Measurements from ENCODE around the gene CTDSPL. TPM values are rescaled to one million over a fixed set of nuclear protein-coding genes. Genes with fewer than 3 reads are reported as not detected.

Gene CTDSPL
- total and polyA plus RNA-seq, 2 of the 13 experiments (the other 11 are each of a cell fraction or from before 2014, with no cell fraction given), result 26.1 to 142 TPM

DNA sequence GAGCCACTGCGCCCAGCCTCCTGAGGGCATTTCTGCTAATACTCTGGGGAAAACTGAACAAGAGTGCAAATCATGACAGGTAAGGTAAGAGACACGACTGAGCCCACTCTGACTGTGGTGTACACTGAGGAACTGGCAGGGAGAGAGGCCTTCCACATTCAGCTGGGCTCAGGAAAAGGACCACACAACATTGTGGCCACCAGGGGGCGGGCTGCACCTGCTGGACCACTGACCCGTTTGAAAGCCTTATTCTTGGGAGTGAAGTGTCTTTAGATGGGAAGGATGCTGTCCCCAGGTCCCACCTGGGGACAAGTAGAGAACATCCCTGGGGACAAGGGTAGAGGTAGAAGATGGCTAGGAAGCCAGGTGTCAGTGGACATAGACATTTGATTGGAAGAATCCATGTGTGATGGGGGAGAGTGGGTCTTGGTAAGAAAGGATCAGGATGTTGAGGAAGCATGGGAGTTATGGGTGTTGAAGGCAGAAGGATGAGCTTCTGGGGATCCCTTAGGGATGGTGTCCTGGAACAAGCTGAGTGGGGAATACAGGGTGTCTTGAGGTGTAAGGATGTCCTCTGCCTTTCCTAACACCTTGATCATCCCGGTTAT is 6.2 kb upstream of the CTDSPL start (continued):
- TF ChIP-seq, protein P1, sequence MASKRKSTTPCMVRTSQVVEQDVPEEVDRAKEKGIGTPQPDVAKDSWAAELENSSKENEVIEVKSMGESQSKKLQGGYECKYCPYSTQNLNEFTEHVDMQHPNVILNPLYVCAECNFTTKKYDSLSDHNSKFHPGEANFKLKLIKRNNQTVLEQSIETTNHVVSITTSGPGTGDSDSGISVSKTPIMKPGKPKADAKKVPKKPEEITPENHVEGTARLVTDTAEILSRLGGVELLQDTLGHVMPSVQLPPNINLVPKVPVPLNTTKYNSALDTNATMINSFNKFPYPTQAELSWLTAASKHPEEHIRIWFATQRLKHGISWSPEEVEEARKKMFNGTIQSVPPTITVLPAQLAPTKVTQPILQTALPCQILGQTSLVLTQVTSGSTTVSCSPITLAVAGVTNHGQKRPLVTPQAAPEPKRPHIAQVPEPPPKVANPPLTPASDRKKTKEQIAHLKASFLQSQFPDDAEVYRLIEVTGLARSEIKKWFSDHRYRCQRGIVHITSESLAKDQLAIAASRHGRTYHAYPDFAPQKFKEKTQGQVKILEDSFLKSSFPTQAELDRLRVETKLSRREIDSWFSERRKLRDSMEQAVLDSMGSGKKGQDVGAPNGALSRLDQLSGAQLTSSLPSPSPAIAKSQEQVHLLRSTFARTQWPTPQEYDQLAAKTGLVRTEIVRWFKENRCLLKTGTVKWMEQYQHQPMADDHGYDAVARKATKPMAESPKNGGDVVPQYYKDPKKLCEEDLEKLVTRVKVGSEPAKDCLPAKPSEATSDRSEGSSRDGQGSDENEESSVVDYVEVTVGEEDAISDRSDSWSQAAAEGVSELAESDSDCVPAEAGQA (IDR thresholded peaks at IDR 0.05; ENCODE audit: low read depth), result no peak
- TF ChIP-seq, protein P1 (CRISPR knock-in tag; IDR thresholded peaks at IDR 0.05; ENCODE audit: borderline replicate concordance), result no peak
- no peak for TF ChIP-seq PAWR (CRISPR knock-in tag; IDR thresholded peaks at IDR 0.05; ENCODE audit: borderline replicate concordance)
- TF ChIP-seq TGIF2 (CRISPR knock-in tag; IDR thresholded peaks at IDR 0.05), result 0 out of 2 replicates have a peak, but pooled peaks have one; percentile 45
- TF ChIP-seq, protein P2, sequence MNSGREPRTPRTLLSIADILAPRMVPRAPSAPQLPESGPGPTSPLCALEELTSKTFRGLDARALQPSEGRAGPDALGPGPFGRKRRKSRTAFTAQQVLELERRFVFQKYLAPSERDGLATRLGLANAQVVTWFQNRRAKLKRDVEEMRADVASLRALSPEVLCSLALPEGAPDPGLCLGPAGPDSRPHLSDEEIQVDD (CRISPR knock-in tag; IDR thresholded peaks at IDR 0.05; ENCODE audit: borderline replicate concordance), result no peak
- TF ChIP-seq ZNF75D (CRISPR knock-in tag; IDR thresholded peaks at IDR 0.05; ENCODE audit: borderline replicate concordance), result no peak
- TF ChIP-seq, protein P3, sequence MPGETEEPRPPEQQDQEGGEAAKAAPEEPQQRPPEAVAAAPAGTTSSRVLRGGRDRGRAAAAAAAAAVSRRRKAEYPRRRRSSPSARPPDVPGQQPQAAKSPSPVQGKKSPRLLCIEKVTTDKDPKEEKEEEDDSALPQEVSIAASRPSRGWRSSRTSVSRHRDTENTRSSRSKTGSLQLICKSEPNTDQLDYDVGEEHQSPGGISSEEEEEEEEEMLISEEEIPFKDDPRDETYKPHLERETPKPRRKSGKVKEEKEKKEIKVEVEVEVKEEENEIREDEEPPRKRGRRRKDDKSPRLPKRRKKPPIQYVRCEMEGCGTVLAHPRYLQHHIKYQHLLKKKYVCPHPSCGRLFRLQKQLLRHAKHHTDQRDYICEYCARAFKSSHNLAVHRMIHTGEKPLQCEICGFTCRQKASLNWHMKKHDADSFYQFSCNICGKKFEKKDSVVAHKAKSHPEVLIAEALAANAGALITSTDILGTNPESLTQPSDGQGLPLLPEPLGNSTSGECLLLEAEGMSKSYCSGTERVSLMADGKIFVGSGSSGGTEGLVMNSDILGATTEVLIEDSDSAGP (CRISPR knock-in tag; IDR thresholded peaks at IDR 0.05; ENCODE audit: borderline replicate concordance), result 0 out of 2 replicates have a peak, but pooled peaks have one; percentile 32
- TF ChIP-seq ZKSCAN8 (CRISPR knock-in tag; IDR thresholded peaks at IDR 0.05; ENCODE audit: borderline replicate concordance), result no peak
- TF ChIP-seq SALL2 (CRISPR knock-in tag; IDR thresholded peaks at IDR 0.05), result no peak
- TF ChIP-seq GZF1 (CRISPR knock-in tag; IDR thresholded peaks at IDR 0.05), result no peak
- TF ChIP-seq HMG20B (CRISPR knock-in tag; conservative IDR thresholded peaks at IDR 0.05), result no peak
- 0 out of 2 replicates have a peak, but pooled peaks have one; percentile 28 for TF ChIP-seq GABPB1 (CRISPR knock-in tag; IDR thresholded peaks at IDR 0.05)
- no peak for TF ChIP-seq SNAPC2 (CRISPR knock-in tag; IDR thresholded peaks at IDR 0.05)
- no peak for TF ChIP-seq CAMTA2 (CRISPR knock-in tag; IDR thresholded peaks at IDR 0.05; ENCODE audit: borderline replicate concordance)
- no peak for TF ChIP-seq ZNF839 (CRISPR knock-in tag; IDR thresholded peaks at IDR 0.05; ENCODE audit: borderline replicate concordance)
- TF ChIP-seq ZNF83 (CRISPR knock-in tag; IDR thresholded peaks at IDR 0.05; ENCODE audit: borderline replicate concordance), result no peak
- TF ChIP-seq ZSCAN9 (CRISPR knock-in tag; IDR thresholded peaks at IDR 0.05; ENCODE audit: borderline replicate concordance), result no peak
- TF ChIP-seq TCF12 (IDR thresholded peaks at IDR 0.05), result no peak
- no peak for TF ChIP-seq TCF12 (CRISPR knock-in tag; IDR thresholded peaks at IDR 0.05)
- TF ChIP-seq ZNF44 (CRISPR knock-in tag; IDR thresholded peaks at IDR 0.05), result no peak
- peak; percentile 67 for TF ChIP-seq SALL1 (CRISPR knock-in tag; IDR thresholded peaks at IDR 0.05)
- TF ChIP-seq, protein P4, sequence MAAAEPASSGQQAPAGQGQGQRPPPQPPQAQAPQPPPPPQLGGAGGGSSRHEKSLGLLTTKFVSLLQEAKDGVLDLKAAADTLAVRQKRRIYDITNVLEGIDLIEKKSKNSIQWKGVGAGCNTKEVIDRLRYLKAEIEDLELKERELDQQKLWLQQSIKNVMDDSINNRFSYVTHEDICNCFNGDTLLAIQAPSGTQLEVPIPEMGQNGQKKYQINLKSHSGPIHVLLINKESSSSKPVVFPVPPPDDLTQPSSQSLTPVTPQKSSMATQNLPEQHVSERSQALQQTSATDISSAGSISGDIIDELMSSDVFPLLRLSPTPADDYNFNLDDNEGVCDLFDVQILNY (CRISPR knock-in tag; conservative IDR thresholded peaks at IDR 0.05), result no peak

All from HepG2 (cell line).